OCI-LY3 (cell line): ENCODE measurements around the gene ZNF746.

ENCODE experiments used
- H2AFZ ChIP-seq: fragments of 200-600, 300-600 bp; shearing (Covaris generic); 2 replicates; pipeline ENCODE4 v1.6.0; 2014; ENCODE audit warnings: antibody characterized with exemption, low read depth, low read length
- H3K27ac ChIP-seq: fragments of 200-600, 300-600 bp; sonication (generic); 2 replicates; pipeline ENCODE4 v1.5.1; 2014; ENCODE audit warnings: mild to moderate bottlenecking, low read length, moderate library complexity, mixed read lengths
- H3K27me3 ChIP-seq: fragments of 200-600, 300-600 bp; sonication (generic); 2 replicates; pipeline ENCODE4 v1.6.1; 2014; ENCODE audit warnings: low read depth, low read length, mixed read lengths
- H3K36me3 ChIP-seq: fragments of 200-600, 300-600 bp; sonication (generic); replicated peaks from 2 replicates; pipeline ENCODE3; 2014; ENCODE audit warnings: low read depth, low read length, mixed read lengths
- H3K4me1 ChIP-seq: fragments of 300-600, 200-600 bp; sonication (generic); 2 replicates; pipeline ENCODE4 v1.6.1; 2014; ENCODE audit warnings: low read length, mixed read lengths
- H3K4me2 ChIP-seq: fragments of 200-600, 300-600 bp; sonication (generic); 2 replicates; pipeline ENCODE4 v1.6.1; 2014; ENCODE audit warnings: low read length, mixed read lengths
- H3K4me3 ChIP-seq: fragments of 300-600, 200-600 bp; sonication (generic); 2 replicates; pipeline ENCODE4 v1.5.1; 2014; ENCODE audit warnings: antibody characterized with exemption, mild to moderate bottlenecking, low read length, moderate library complexity
- H3K79me2 ChIP-seq: fragments of 300-600, 200-600 bp; shearing (Covaris generic); 2 replicates; pipeline ENCODE4 v1.6.1; 2014; ENCODE audit warnings: mild to moderate bottlenecking, low read length, mixed read lengths
- H3K9ac ChIP-seq: fragments of 300-600, 200-600 bp; shearing (Covaris generic); 2 replicates; pipeline ENCODE4 v1.6.0; 2014; ENCODE audit warnings: mild to moderate bottlenecking, low read length, moderate library complexity
- H3K9me3 ChIP-seq: fragments of 200-600, 300-600 bp; shearing (Covaris generic); 2 replicates; pipeline ENCODE4 v1.6.1; 2014; ENCODE audit warnings: low read length, mixed read lengths; ENCODE audit not compliant: insufficient read depth
- H4K20me1 ChIP-seq: fragments of 200-600, 300-600 bp; sonication (generic); 2 replicates; pipeline ENCODE4 v1.6.1; 2016; ENCODE audit warnings: low read length, mixed read lengths; ENCODE audit not compliant: insufficient read depth
- CTCF ChIP-seq: fragments of 200-600, 300-600 bp; sonication (generic); IDR thresholded peaks from 2 replicates; pipeline ENCODE4 v1.5.1; 2014; ENCODE audit warnings: antibody characterized with exemption, low read length, low read depth
- EZH2phosphoT487 ChIP-seq: fragments of 200-600 bp; shearing (Covaris generic); IDR thresholded peaks from 2 replicates; pipeline ENCODE4 v1.6.1; 2018; ENCODE audit warnings: antibody characterized with exemption, mixed run types, low read depth

The ZNF746 gene

GRCh38 chr7:149493366-149493765 is 4.2 kb downstream of the ZNF746 start:
- TF ChIP-seq EZH2phosphoT487, result no peak
- no peak for TF ChIP-seq CTCF
- peaks cover 16% of the 10 kb centered on the region for H3K4me1 ChIP-seq
- H3K9me3 ChIP-seq, result no peaks in the 10 kb centered on the region
- no peak overlapping the region for H2AFZ ChIP-seq
- H3K27me3 ChIP-seq, result no peaks in the 10 kb centered on the region
- 0 out of 2 replicates have a peak, but pooled peaks cover 5% of the 10 kb centered on the region for H4K20me1 ChIP-seq
- no peak overlapping the region for H3K4me3 ChIP-seq
- H3K9ac ChIP-seq, result no peak overlapping the region
- H3K27ac ChIP-seq, result no peak overlapping the region
- H3K79me2 ChIP-seq, result peaks cover 31% of the 10 kb centered on the region
- peaks cover 19% of the 10 kb centered on the region for H3K36me3 ChIP-seq
- no peak overlapping the region for H3K4me2 ChIP-seq

- no peak overlapping the region for H3K27ac ChIP-seq
- peaks cover 39% of the 10 kb centered on the region for H3K36me3 ChIP-seq
- H3K4me1 ChIP-seq, result peaks cover 2% of the 10 kb centered on the region; the same call in 1 of the 2 replicates
- H3K79me2 ChIP-seq, result peaks cover 7% of the 10 kb centered on the region
- H3K27me3 ChIP-seq, result no peaks in the 10 kb centered on the region
- no peak for TF ChIP-seq EZH2phosphoT487
- H2AFZ ChIP-seq, result no peak overlapping the region
- no peak overlapping the region for H3K4me3 ChIP-seq
- H3K4me2 ChIP-seq, result no peak overlapping the region
- no peak overlapping the region for H3K9ac ChIP-seq
- H4K20me1 ChIP-seq, result 0 out of 2 replicates have a peak, but pooled peaks cover 3% of the 10 kb centered on the region
- H3K9me3 ChIP-seq, result no peaks in the 10 kb centered on the region
These were observed 7.4 kb downstream of the ZNF746 start for GRCh38 chr7:149490083-149490760.

GRCh38 chr7:149489391-149490024 is 8.1 kb downstream of the ZNF746 start:
- Histone ChIP-seq H3K9ac (no peak overlapping the region), H3K36me3 (peaks cover 41% of the 10 kb centered on the region), H3K79me2 (0 out of 2 replicates have a peak, but pooled peaks cover under 1% of the 10 kb centered on the region), H3K4me3 (no peak overlapping the region), H3K27ac (no peak overlapping the region), H4K20me1 (no peaks in the 10 kb centered on the region), H2AFZ (no peak overlapping the region), H3K9me3 (no peaks in the 10 kb centered on the region), H3K4me2 (no peak overlapping the region), H3K27me3 (no peaks in the 10 kb centered on the region), H3K4me1 (no peaks in the 10 kb centered on the region)
- TF ChIP-seq EZH2phosphoT487, result no peak
- TF ChIP-seq CTCF, result 0 out of 2 replicates have a peak, but pooled peaks have one; percentile 11

GRCh38 chr7:149479568-149479967 is 18.0 kb downstream of the ZNF746 start:
- Histone ChIP-seq H4K20me1 (no peaks in the 10 kb centered on the region), H3K9me3 (peaks cover 5% of the 10 kb centered on the region; the same call in 1 of the 2 replicates), H3K4me3 (no peak overlapping the region), H3K36me3 (peaks cover 66% of the 10 kb centered on the region), H3K9ac (no peak overlapping the region), H3K27me3 (no peaks in the 10 kb centered on the region), H3K79me2 (peaks cover 10% of the 10 kb centered on the region; the same call in 1 of the 2 replicates), H2AFZ (no peak overlapping the region), H3K4me2 (no peak overlapping the region), H3K4me1 (no peaks in the 10 kb centered on the region), H3K27ac (no peak overlapping the region)
- no peak for TF ChIP-seq EZH2phosphoT487
- no peak for TF ChIP-seq CTCF
